HG03354 (cell line): ENCODE results near the gene WDFY3.
"Not testable (repeated sequence)": the region's sequence is repeated elsewhere in the genome, so short reads cannot be mapped to it uniquely, and the experiment has no call there.

ENCODE experiments used
- ATAC-seq: cut with Tn5 transposase; IDR thresholded peaks from one replicate; pipeline ENCODE4 v1.9.1; 2021; ENCODE audit warnings: mild to moderate bottlenecking; ENCODE audit not compliant: unreplicated experiment, poor library complexity, severe bottlenecking

The WDFY3 gene

GRCh38 chr4:84809946-84810345, 156.5 kb downstream of the WDFY3 start:
- no peak for ATAC-seq

- no peak for ATAC-seq
Observed at GRCh38 chr4:84808332-84808731, 158.2 kb downstream of the WDFY3 start.

DNA sequence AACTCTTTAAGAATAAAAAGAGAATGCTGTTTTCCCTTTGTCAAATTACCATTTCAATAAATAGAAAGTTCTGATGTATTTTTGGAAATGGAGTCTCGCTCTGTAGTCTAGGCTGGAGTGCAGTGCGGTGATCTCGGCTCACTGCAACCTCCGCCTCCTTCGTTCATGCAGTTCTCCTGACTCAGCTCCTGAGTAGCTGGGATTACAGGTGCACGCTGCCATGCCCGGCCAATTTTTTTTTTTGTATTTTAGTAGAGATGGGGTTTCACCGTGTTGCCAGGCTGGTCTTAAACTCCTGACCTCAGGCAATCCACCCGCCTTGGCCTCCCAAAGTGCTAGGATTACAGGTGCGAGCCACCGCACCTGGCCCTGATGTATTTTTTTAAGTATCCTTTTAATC, 159.9 kb downstream of the WDFY3 start:
- not testable (repeated sequence) for ATAC-seq

DNA sequence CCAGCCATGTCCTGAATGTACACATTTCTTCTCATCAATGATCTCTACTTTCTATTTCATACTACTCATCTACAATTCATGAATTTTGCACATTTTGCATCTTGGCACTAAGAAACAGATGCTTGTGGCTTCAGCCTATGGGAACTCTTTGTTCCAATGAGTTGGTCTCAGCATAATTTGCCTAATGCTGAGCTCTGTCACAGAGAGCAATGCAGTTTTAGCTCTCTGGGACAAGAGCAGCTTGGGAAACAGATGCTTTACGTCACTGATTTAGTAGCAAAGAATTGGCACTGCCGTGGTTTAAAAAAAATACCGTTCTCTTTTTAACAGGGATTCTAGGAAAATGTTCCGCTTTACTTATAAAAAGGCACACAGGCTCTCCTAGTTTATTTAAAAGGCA, 162.4 kb downstream of the WDFY3 start:
- no peak for ATAC-seq

GRCh38 chr4:84803720-84804119, 162.8 kb downstream of the WDFY3 start:
- no peak for ATAC-seq

DNA sequence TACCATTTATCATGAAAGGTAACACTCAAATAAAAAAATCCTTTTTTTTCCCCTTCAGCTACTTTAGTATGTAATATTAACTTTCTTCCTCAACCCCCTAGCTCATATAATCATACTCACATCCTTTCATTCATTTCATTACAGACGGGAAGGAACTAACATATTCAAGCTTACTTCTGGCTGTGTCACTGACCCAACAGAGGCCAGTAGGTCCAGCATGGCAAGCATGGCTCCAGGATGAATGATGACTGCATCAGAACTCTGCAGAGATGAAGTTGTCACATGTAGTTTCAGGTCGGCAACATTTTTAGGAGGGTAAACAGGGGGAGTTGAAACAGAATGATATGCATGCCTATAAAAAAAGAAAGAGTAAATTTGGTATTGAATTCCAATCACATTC, 163.4 kb downstream of the WDFY3 start:
- no peak for ATAC-seq

DNA sequence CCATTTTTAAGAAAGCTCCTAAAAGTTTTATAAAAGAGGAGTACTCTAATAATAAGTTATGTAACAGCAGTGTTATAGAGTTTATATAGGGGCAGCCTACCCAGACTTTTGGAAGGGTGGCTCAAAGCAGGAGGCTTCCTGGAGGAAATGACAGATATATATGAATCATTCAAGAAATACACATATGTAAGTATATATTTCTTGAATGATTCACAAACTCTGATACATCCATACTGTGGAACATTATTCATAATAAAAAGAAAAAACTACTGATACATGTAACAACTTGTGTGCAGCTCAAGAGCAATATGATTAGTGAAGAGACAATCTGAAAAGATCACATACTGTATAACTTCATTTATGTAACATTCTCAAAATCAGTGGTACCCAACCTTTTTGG, 166.2 kb downstream of the WDFY3 start:
- ATAC-seq, result no peak

- ATAC-seq, result no peak
Observed at GRCh38 chr4:84799318-84799717, 167.2 kb downstream of the WDFY3 start.

DNA sequence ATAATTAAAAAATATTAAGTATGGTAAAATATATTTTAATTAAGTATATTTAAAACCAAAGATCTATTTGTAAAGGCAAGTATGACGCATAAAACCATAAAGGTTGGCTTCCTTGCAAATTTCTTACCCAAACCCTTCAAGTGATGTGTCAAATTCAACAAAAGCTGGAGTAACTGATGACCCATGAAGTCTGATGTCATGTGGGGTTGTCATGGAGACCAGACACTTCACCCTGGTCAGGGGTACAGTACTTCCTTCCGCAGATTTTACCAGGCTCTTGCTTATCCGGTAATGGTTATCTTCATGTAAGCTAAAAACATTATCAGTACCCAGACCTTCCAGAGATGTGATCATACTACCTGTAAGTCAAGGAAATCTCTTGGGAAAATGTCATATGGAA, 170.1 kb downstream of the WDFY3 start:
- no peak for ATAC-seq

DNA sequence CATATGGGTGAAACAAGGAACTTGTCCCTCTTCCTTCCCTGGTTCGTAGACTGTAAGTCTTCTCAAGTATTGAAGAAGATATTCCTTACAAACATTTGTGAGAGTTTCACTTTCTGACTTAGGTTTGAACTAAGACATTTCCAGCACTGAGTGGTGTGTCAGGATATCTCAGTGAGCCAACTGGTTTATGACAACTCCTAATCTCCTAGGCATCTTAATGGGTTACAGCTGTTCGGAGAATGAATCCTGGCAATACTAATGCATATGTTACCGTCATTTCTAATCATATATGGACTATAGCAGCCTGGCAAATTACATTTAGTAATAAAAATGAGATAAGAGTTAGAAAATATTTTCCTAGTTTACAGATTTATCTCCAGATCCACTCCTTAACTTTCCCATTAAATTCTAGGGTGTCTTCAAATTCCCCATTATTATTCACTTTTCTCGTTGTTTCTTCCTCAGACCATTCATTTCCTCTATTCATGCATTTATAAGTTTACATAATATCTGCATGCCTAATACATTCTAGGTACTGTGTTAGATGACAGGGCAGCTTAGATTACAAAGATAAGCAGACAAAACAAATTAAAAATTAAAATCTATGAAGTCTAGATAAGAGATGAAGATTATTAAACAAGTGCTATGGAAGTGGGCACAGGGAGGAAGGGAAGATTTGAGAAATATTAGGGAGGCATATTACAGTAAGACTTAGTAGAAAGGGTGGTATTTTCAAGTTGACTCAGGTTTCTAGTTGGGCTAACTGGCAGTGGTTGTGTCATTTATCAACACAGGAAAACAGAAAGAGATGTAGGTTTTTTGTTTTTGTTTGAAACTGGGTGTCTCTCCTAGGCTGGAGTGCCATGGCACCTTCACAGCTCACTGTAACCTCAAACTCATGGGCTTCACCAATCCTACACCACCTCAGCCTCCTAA, 173.9 kb downstream of the WDFY3 start:
- ATAC-seq, result no peak

- no peak for ATAC-seq
Observed at GRCh38 chr4:84790769-84791565, 175.5 kb downstream of the WDFY3 start.

DNA sequence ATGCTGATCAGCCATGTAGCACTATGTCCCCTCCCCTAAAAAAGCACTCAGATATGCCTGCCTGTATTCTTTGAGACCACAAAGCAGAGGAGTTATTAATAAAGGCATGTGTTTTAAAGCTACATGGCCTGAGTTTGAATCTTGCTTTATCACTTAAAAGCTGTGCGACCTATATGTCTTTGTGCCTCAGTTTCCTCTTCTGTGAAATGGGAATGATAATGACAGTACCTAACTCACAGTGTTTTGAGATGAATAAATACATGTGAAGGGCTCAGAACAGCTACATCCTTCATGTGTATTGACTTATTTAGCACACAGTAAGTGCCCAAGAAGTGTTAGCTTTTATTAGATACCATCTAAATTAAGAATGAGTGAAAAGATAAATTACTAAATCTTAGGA, 180.0 kb downstream of the WDFY3 start:
- no peak for ATAC-seq

GRCh38 chr4:84782517-84782916, 184.0 kb downstream of the WDFY3 start:
- no peak for ATAC-seq

GRCh38 chr4:84780719-84781118, 185.8 kb downstream of the WDFY3 start:
- ATAC-seq, result no peak

- no peak for ATAC-seq
Observed at GRCh38 chr4:84778041-84778440, 188.4 kb downstream of the WDFY3 start.

- ATAC-seq, result no peak
Observed at GRCh38 chr4:84767168-84767567, 199.3 kb downstream of the WDFY3 start.

GRCh38 chr4:84753321-84753972, 213.0 kb downstream of the WDFY3 start:
- ATAC-seq, result no peak

GRCh38 chr4:84751707-84752106, 214.8 kb downstream of the WDFY3 start:
- no peak for ATAC-seq

DNA sequence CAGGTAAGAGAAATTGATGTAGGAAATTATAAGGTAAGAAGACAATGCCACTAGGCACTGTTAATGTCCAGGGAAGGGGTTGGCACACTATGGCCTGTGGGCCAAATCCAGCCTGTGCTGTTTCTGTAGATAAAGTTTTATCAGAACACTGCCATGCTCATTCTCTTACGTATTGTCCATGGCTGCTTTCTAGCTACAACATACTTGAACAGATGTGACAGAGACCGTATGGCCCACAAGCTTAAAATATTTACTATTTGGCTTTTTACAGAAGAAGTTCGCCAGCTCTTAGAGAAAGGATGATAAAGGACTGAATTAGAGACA, 215.6 kb downstream of the WDFY3 start:
- no peak for ATAC-seq

- peak; percentile 89 for ATAC-seq
Observed at GRCh38 chr4:84750260-84750959, 216.1 kb downstream of the WDFY3 start.
